ENCODE results near the gene GPR4.

GPR4 gene

GRCh38 chr19:45547211-45547770 lies 54.7 kb downstream of the GPR4 start:
- DNase-seq = no peak

GRCh38 chr19:45542234-45542668 lies 59.8 kb downstream of the GPR4 start:
- DNase-seq = no peak
